Activated B cell treated with CpG ODN at 0.5 μM for 24 hours (primary cell): ENCODE measurements around the gene EVI2A. TPM values are rescaled to one million over a fixed set of nuclear protein-coding genes. Genes with fewer than 3 reads are reported as not detected.

ENCODE experiments used
- ATAC-seq: fragments of 200-7000 bp; cut with Tn5 transposase; one replicate; pipeline ENCODE4 v1.10.0; 2021; ENCODE audit warnings: low read depth, mild to moderate bottlenecking, moderate library complexity
- CTCF ChIA-PET: fragments of 350-600 bp; sonication (Branson Sonifier 250); formaldehyde crosslinking; loops from one replicate; lab custom pipeline; 2021; ENCODE audit warnings: antibody characterized with exemption; lab: Charles Lee
- POLR2A ChIA-PET: fragments of 350-600 bp; sonication (Branson Sonifier 250); formaldehyde crosslinking; loops from one replicate; lab custom pipeline; 2021; ENCODE audit warnings: antibody characterized with exemption; lab: Charles Lee
- DNase-seq: peaks from one replicate; pipeline ENCODE4 v3.0.0; 2022
- H3K27ac Mint-ChIP-seq: one replicate; pipeline ENCODE4 v1.8.0; 2020; ENCODE audit warnings: mixed read lengths
- H3K27me3 Mint-ChIP-seq: one replicate; pipeline ENCODE4 v1.8.0; 2021; ENCODE audit warnings: mixed read lengths
- H3K36me3 Mint-ChIP-seq: one replicate; pipeline ENCODE4 v1.8.0; 2021; ENCODE audit warnings: low read depth, mixed read lengths
- H3K4me1 Mint-ChIP-seq: one replicate; pipeline ENCODE4 v1.8.0; 2021; ENCODE audit warnings: mixed read lengths
- H3K4me3 Mint-ChIP-seq: one replicate; pipeline ENCODE4 v1.8.0; 2020; ENCODE audit warnings: mild to moderate bottlenecking, mixed read lengths
- H3K9me3 Mint-ChIP-seq: one replicate; pipeline ENCODE4 v1.8.0; 2020; ENCODE audit warnings: mixed read lengths
- intact Hi-C: fragments of 100-400 bp; cut with micrococcal nuclease; formaldehyde crosslinking; loops from one replicate; pipeline ENCODE4 v1.15.1; 2024
- total RNA-seq: library from RNA; stranded (reverse); gene quantifications from 2 replicates; pipeline ENCODE4 v1.2.3, GENCODE V29; 2022
- TF ChIP-seq, protein P1 (sequence below): fragments of 200-600 bp; IDR thresholded peaks from one replicate; pipeline ENCODE4 v1.8.0; 2022; ENCODE audit warnings: antibody characterized with exemption, mild to moderate bottlenecking

EVI2A gene
- total RNA-seq, 1 donor from 2014 or later, result 52.5 TPM

DNA sequence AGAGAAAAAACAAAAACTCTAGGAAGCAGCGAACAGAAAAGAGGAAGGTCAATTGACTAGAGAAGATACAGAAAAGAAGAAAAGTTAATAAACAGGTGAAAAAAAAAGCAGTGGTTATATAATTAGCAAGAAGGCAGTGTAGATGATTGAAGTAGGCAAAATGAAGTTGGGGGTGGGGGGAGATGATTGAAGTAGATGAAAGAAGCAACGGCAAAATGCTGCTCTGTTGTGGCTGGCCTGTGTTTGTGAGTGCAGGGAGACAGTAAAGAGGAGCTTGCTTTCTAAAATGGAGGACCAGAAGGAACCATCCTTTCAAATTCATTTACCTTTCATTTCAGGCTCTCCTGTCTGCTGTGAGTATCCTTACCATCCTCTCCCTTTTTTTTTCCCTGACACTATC, 11.2 kb downstream of the EVI2A start:
- no peaks in the 10 kb centered on the region for H3K27me3 Mint-ChIP-seq
- peak overlapping the region; percentile 88 for H3K27ac Mint-ChIP-seq
- no peak for DNase-seq
- H3K9me3 Mint-ChIP-seq, result peaks cover 3% of the 10 kb centered on the region
- H3K4me3 Mint-ChIP-seq, result peak overlapping the region; percentile 78
- peaks cover 70% of the 10 kb centered on the region for H3K4me1 Mint-ChIP-seq
- CTCF ChIA-PET, result interaction anchor here (0.7 to 1.0 kb wide), 2 partner anchors 7 to 200 kb away, joined by 3 read pairs; no protein-coding TSS in a partner anchor
- TF ChIP-seq, protein P1, sequence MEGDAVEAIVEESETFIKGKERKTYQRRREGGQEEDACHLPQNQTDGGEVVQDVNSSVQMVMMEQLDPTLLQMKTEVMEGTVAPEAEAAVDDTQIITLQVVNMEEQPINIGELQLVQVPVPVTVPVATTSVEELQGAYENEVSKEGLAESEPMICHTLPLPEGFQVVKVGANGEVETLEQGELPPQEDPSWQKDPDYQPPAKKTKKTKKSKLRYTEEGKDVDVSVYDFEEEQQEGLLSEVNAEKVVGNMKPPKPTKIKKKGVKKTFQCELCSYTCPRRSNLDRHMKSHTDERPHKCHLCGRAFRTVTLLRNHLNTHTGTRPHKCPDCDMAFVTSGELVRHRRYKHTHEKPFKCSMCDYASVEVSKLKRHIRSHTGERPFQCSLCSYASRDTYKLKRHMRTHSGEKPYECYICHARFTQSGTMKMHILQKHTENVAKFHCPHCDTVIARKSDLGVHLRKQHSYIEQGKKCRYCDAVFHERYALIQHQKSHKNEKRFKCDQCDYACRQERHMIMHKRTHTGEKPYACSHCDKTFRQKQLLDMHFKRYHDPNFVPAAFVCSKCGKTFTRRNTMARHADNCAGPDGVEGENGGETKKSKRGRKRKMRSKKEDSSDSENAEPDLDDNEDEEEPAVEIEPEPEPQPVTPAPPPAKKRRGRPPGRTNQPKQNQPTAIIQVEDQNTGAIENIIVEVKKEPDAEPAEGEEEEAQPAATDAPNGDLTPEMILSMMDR, result no peak
- peak; percentile 5 for ATAC-seq
- peaks cover 62% of the 10 kb centered on the region for H3K36me3 Mint-ChIP-seq
- POLR2A ChIA-PET, result interaction anchor here (0.6 to 11.6 kb wide), 10 partner anchors 9 to 522 kb away, joined by 3 to 247 read pairs (median 4); partner anchors contain the start of genes CRLF3 and EVI2A
- intact Hi-C loops, result loop anchor here (5.0 kb wide), 2 partner anchors 227 to 1743 kb away; partner anchors contain the start of genes ABHD15 and TP53I13

DNA sequence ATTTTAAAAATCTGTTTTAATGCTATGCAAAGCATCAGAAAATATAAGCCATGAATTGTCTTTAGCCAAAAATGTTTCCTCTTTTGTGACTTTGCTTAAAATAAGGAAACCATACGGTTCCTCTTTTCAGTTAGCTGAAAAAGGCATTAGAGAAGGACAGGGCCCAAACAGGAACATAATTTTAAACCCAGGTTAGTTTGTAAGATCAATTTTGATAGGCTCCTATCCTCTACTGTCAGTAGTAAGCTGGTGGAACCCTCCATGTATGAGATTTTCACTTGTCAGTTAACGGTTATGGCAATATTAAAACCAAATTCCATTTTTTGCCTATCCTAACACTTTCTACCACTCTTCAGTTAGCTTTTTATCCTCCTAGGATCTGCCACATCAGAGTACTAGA, 11.9 kb downstream of the EVI2A start:
- ChIA-PET CTCF (interaction anchor here (0.7 to 1.0 kb wide), 2 partner anchors 8 to 201 kb away, joined by 3 read pairs; no protein-coding TSS in a partner anchor), POLR2A (interaction anchor here (0.8 to 11.6 kb wide), 7 partner anchors 9 to 485 kb away, joined by 3 to 247 read pairs (median 7); partner anchors contain the start of genes CRLF3 and EVI2A)
- peak overlapping the region; percentile 88 for H3K27ac Mint-ChIP-seq
- TF ChIP-seq, protein P1, result no peak
- no peaks in the 10 kb centered on the region for H3K27me3 Mint-ChIP-seq
- H3K4me3 Mint-ChIP-seq, result peak overlapping the region; percentile 78
- H3K36me3 Mint-ChIP-seq, result peaks cover 69% of the 10 kb centered on the region
- DNase-seq, result no peak
- peaks cover 71% of the 10 kb centered on the region for H3K4me1 Mint-ChIP-seq
- H3K9me3 Mint-ChIP-seq, result peaks cover under 1% of the 10 kb centered on the region
- intact Hi-C loops, result loop anchor here (1.0 to 5.0 kb wide), 5 partner anchors 10 to 337 kb away; partner anchors contain the start of gene RNF135
- ATAC-seq, result peak; percentile 70

DNA sequence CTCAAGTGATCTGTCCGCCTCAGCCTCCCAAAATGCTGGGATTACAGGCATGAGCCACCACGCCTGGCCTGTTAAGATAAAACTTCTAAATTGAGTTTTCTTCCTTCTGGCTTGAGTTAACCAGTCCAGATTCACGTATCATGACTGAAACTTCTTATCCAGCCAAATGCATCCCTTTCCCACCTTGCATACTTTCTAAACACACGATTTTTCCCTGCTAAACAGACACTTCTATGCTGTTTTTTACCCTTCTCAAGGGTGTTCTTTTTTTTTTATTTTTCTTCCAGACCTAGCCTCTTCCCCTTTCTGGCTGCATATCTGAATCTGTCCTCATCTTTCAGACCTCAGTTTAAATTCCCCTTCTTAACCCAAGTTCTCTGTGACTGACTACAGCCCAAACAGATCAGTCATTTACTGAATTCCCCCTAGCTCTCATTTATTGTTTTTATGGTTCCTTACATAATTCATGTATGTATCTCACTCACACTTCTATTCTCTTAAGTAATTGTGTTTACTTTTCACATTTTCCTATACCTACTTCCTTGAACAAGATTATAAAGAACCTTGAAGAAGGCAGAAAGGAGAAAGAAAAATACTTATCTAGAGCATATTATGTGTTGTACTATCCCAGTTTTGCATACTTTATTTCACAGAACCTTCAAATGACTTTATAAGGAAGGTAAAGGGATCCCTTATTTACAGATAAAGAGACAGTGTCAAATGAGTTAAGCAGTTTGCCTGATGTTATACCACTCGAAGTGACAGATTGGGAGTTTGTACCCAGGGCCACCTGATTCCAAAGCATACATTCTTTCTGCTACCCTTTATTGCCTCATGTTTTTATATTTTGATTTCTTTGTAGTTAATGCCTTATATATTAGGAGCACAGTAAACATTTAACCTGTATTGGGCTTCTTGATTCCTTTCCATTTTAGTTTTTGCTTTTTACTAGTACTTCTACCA, 12.8 kb downstream of the EVI2A start:
- H3K4me1 Mint-ChIP-seq, result peaks cover 74% of the 10 kb centered on the region
- no peaks in the 10 kb centered on the region for H3K9me3 Mint-ChIP-seq
- no peak for DNase-seq
- H3K36me3 Mint-ChIP-seq, result peaks cover 72% of the 10 kb centered on the region
- TF ChIP-seq, protein P1, result no peak
- ATAC-seq, result peak; percentile 56
- no peaks in the 10 kb centered on the region for H3K27me3 Mint-ChIP-seq
- CTCF ChIA-PET, result interaction anchor here (1.0 kb wide), 1 partner anchor 201 kb away, joined by 3 read pairs; no protein-coding TSS in a partner anchor
- POLR2A ChIA-PET, result interaction anchor here (0.7 to 11.6 kb wide), 10 partner anchors 10 to 599 kb away, joined by 3 to 247 read pairs (median 4); partner anchors contain the start of genes CRLF3 and EVI2A
- H3K4me3 Mint-ChIP-seq, result peak overlapping the region; percentile 78
- intact Hi-C loops, result loop anchor here (1.0 to 5.0 kb wide), 5 partner anchors 11 to 336 kb away; partner anchors contain the start of gene RNF135
- peak overlapping the region; percentile 88 for H3K27ac Mint-ChIP-seq

DNA sequence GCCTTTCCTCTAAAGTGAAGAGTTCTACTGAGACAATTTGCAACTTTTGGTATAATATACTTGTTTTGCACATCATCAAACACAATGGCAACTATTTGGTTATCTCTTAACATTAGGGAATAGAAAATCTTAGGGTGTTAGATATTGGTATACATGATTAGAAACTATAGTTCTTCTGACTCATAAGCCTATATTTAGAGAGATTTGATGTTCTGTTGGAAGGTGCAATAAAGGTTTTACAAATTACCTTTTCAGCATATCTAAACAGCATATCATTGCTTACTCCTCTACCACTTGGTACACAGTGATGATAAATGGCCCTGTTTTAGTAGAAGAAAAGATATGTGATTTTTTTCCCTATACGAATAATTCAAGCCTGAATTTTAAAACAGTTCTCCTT, 13.8 kb downstream of the EVI2A start:
- H3K27ac Mint-ChIP-seq, result peak overlapping the region; percentile 88
- no peak for ATAC-seq
- peaks cover 3% of the 10 kb centered on the region for H3K9me3 Mint-ChIP-seq
- H3K36me3 Mint-ChIP-seq, result peaks cover 78% of the 10 kb centered on the region
- CTCF ChIA-PET, result no interaction called here
- intact Hi-C loops, result loop anchor here (2.0 to 5.0 kb wide), 3 partner anchors 35 to 335 kb away; partner anchors contain the start of gene RNF135
- peaks cover 83% of the 10 kb centered on the region for H3K4me1 Mint-ChIP-seq
- H3K27me3 Mint-ChIP-seq, result no peaks in the 10 kb centered on the region
- no peak for DNase-seq
- TF ChIP-seq, protein P1, result no peak
- peak overlapping the region; percentile 78 for H3K4me3 Mint-ChIP-seq
- POLR2A ChIA-PET, result interaction anchor here (1.8 to 11.6 kb wide), 3 partner anchors 11 to 186 kb away, joined by 4 to 247 read pairs (median 7); partner anchors contain the start of gene EVI2A
